ENCODE data around the gene OTUD4. TPM values are rescaled to one million over a fixed set of nuclear protein-coding genes. Genes with fewer than 3 reads are reported as not detected.
"Not testable (repeated sequence)": the region's sequence is repeated elsewhere in the genome, so short reads cannot be mapped to it uniquely, and the experiment has no call there.

OTUD4 gene
- total and polyA plus RNA-seq, 4 experiments from 2014 or later = 10.2 to 61.3 (median 40.4) TPM

- CTCF ChIA-PET (ENCODE audit: partially characterized antibody) = interaction anchor here (1.5 kb wide), 1 partner anchor 403 kb away, joined by 4 read pairs; no protein-coding TSS in a partner anchor
- Histone ChIP-seq H3K9me3 (ENCODE audit: control insufficient read depth in 1 of 2, low read length in 2 of 2) (no peaks in the 10 kb centered on the region), H3K27ac (ENCODE audit: low read depth, low read length) (no peak overlapping the region), H3K27me3 (ENCODE audit: insufficient read depth, low read length) (no peaks in the 10 kb centered on the region), H3K4me1 (ENCODE audit: insufficient read depth, low read length) (no peaks in the 10 kb centered on the region), H3K4me3 (ENCODE audit: low read length in 2 of 2) (no peak overlapping the region), H3K36me3 (ENCODE audit: insufficient read depth, low read length) (peaks cover 28% of the 10 kb centered on the region)
- no peak for DNase-seq
- H3K4me1 Mint-ChIP-seq = peaks cover 0 to 10% (median 3%) of the 10 kb centered on the region in 4 donors
- no peaks in the 10 kb centered on the region for H3K9me3 Mint-ChIP-seq
- no peak overlapping the region for H3K4me3 Mint-ChIP-seq
- H3K36me3 Mint-ChIP-seq = peaks cover 49 to 77% of the 10 kb centered on the region in 2 donors
- POLR2A ChIA-PET (ENCODE audit: partially characterized antibody) = no interaction called here
- H3K27me3 Mint-ChIP-seq = no peaks in the 10 kb centered on the region
- peak overlapping the region in 2 of 7 donors; percentile 34 to 53 for H3K27ac Mint-ChIP-seq
- intact Hi-C loops (cut with micrococcal nuclease) = loop anchor here (2.0 kb wide), 2 partner anchors 455 to 463 kb away; no protein-coding TSS in a partner anchor
These were observed 26.5 kb downstream of the OTUD4 start for GRCh38 chr4:145153904-145154298.

GRCh38 chr4:145153181-145153903 lies 27.0 kb downstream of the OTUD4 start:
- H3K27ac ChIP-seq (ENCODE audit: low read depth, low read length) = no peak overlapping the region
- intact Hi-C loops (cut with micrococcal nuclease) = no loop called here
- no peak overlapping the region for H3K4me3 ChIP-seq (ENCODE audit: low read length in 2 of 2)
- ChIA-PET CTCF (ENCODE audit: partially characterized antibody) (interaction anchor here (0.8 to 2.0 kb wide), 2 partner anchors 8 to 14 kb away, joined by 3 to 6 read pairs; no protein-coding TSS in a partner anchor), POLR2A (ENCODE audit: partially characterized antibody) (no interaction called here)
- no peaks in the 10 kb centered on the region for H3K9me3 ChIP-seq (ENCODE audit: control insufficient read depth in 1 of 2, low read length in 2 of 2)
- no peak for DNase-seq
- Mint-ChIP-seq H3K4me1 (peaks cover 0 to 10% (median 3%) of the 10 kb centered on the region in 4 donors), H3K27me3 (no peaks in the 10 kb centered on the region), H3K36me3 (peaks cover 51 to 76% of the 10 kb centered on the region in 2 donors), H3K27ac (peak overlapping the region in 2 of 7 donors; percentile 26 to 35), H3K9me3 (no peaks in the 10 kb centered on the region), H3K4me3 (no peak overlapping the region)
- H3K36me3 ChIP-seq (ENCODE audit: insufficient read depth, low read length) = peaks cover 32% of the 10 kb centered on the region
- H3K27me3 ChIP-seq (ENCODE audit: insufficient read depth, low read length) = no peaks in the 10 kb centered on the region
- H3K4me1 ChIP-seq (ENCODE audit: insufficient read depth, low read length) = no peaks in the 10 kb centered on the region

- Mint-ChIP-seq H3K9me3 (no peaks in the 10 kb centered on the region), H3K27me3 (no peaks in the 10 kb centered on the region), H3K36me3 (peaks cover 61 to 76% of the 10 kb centered on the region in 2 donors), H3K4me1 (peaks cover 0 to 4% (median 0%) of the 10 kb centered on the region in 4 donors), H3K4me3 (no peak overlapping the region), H3K27ac (peak overlapping the region in 1 of 7 donors; percentile 79)
- Histone ChIP-seq H3K4me1 (ENCODE audit: insufficient read depth, low read length) (no peaks in the 10 kb centered on the region), H3K9me3 (ENCODE audit: control insufficient read depth in 1 of 2, low read length in 2 of 2) (no peaks in the 10 kb centered on the region), H3K36me3 (ENCODE audit: insufficient read depth, low read length) (peaks cover 54% of the 10 kb centered on the region), H3K4me3 (ENCODE audit: low read length in 2 of 2) (no peak overlapping the region), H3K27ac (ENCODE audit: low read depth, low read length) (no peak overlapping the region), H3K27me3 (ENCODE audit: insufficient read depth, low read length) (no peaks in the 10 kb centered on the region)
- POLR2A ChIA-PET (ENCODE audit: partially characterized antibody) = no interaction called here
- CTCF ChIA-PET (ENCODE audit: partially characterized antibody) = no interaction called here
- DNase-seq = no peak
- intact Hi-C loops (cut with micrococcal nuclease) = no loop called here
These were observed 31.4 kb downstream of the OTUD4 start for GRCh38 chr4:145148980-145149379.

- H3K27me3 ChIP-seq (ENCODE audit: insufficient read depth, low read length); POLR2A ChIA-PET (ENCODE audit: partially characterized antibody); H3K9me3 ChIP-seq (ENCODE audit: control insufficient read depth in 1 of 2, low read length in 2 of 2); H3K9me3 Mint-ChIP-seq; H3K27ac ChIP-seq (ENCODE audit: low read depth, low read length); H3K4me3 ChIP-seq (ENCODE audit: low read length in 2 of 2); intact Hi-C loops (cut with micrococcal nuclease); H3K27me3 Mint-ChIP-seq; CTCF ChIA-PET (ENCODE audit: partially characterized antibody): not testable (repeated sequence)
- peaks cover 21 to 57% (median 35%) of the 10 kb centered on the region in 4 donors for H3K4me1 Mint-ChIP-seq
- H3K36me3 ChIP-seq (ENCODE audit: insufficient read depth, low read length) = peaks cover 32% of the 10 kb centered on the region
- peak overlapping the region in 5 of 8 donors; percentile 30 to 81 (median 69) for H3K4me3 Mint-ChIP-seq
- peaks cover 21% of the 10 kb centered on the region for H3K4me1 ChIP-seq (ENCODE audit: insufficient read depth, low read length)
- peaks cover 35 to 45% of the 10 kb centered on the region in 2 donors for H3K36me3 Mint-ChIP-seq
- DNase-seq = peak in 3 of 5 donors; percentile 11 to 16 (median 11)
- peak overlapping the region in 6 of 7 donors; percentile 5 to 80 (median 73) for H3K27ac Mint-ChIP-seq
These were observed 44.2 kb downstream of the OTUD4 start for GRCh38 chr4:145136219-145136618.

GRCh38 chr4:145132511-145133098 lies 47.8 kb downstream of the OTUD4 start:
- H3K9me3 Mint-ChIP-seq = no peaks in the 10 kb centered on the region
- intact Hi-C loops (cut with micrococcal nuclease) = loop anchor here (5.0 kb wide), 1 partner anchor 45 kb away; no protein-coding TSS in a partner anchor
- H3K4me3 Mint-ChIP-seq = peak overlapping the region in 2 of 8 donors; percentile 0 to 2
- ChIA-PET CTCF (ENCODE audit: partially characterized antibody) (interaction anchor here (1.5 kb wide), 1 partner anchor 45 kb away, joined by 4 read pairs; no protein-coding TSS in a partner anchor), POLR2A (ENCODE audit: partially characterized antibody) (no interaction called here)
- H3K36me3 Mint-ChIP-seq = peaks cover 21 to 37% of the 10 kb centered on the region in 2 donors
- H3K27ac Mint-ChIP-seq = peak overlapping the region; percentile 54 to 91 (median 89)
- H3K36me3 ChIP-seq (ENCODE audit: insufficient read depth, low read length) = peaks cover 2% of the 10 kb centered on the region
- H3K4me1 ChIP-seq (ENCODE audit: insufficient read depth, low read length) = peaks cover 29% of the 10 kb centered on the region
- no peak overlapping the region for H3K4me3 ChIP-seq (ENCODE audit: low read length in 2 of 2)
- no peak overlapping the region for H3K27ac ChIP-seq (ENCODE audit: low read depth, low read length)
- no peaks in the 10 kb centered on the region for H3K27me3 Mint-ChIP-seq
- H3K9me3 ChIP-seq (ENCODE audit: control insufficient read depth in 1 of 2, low read length in 2 of 2) = no peaks in the 10 kb centered on the region
- no peak for DNase-seq
- H3K27me3 ChIP-seq (ENCODE audit: insufficient read depth, low read length) = no peaks in the 10 kb centered on the region
- peaks cover 32 to 67% (median 45%) of the 10 kb centered on the region in 4 donors for H3K4me1 Mint-ChIP-seq

DNA sequence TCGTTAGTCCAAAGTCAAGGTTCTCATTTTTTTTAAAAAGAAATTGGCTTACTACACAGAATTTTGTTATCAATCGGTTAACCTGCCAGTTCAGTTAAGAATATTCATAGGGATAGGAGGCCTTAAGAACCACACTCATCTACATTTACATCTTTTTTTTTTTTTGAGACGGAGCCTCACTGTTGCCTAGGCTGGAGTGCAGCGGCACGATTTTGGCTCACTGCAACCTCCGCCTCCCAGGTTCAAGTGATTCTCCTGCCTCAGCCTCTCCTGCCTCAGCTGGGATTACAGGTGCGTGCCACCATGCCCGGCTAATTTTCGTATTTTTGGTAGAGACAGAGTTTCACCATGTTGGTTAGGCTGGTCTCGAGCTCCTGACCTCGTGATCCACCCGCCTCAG lies 48.5 kb downstream of the OTUD4 start:
- peaks cover 29% of the 10 kb centered on the region for H3K4me1 ChIP-seq (ENCODE audit: insufficient read depth, low read length)
- Mint-ChIP-seq H3K4me1 (peaks cover 31 to 63% (median 42%) of the 10 kb centered on the region in 4 donors), H3K36me3 (peaks cover 22 to 37% of the 10 kb centered on the region in 2 donors), H3K27ac (peak overlapping the region in 5 of 7 donors; percentile 37 to 91 (median 65)), H3K27me3 (no peaks in the 10 kb centered on the region), H3K4me3 (no peak overlapping the region), H3K9me3 (no peaks in the 10 kb centered on the region)
- no peaks in the 10 kb centered on the region for H3K27me3 ChIP-seq (ENCODE audit: insufficient read depth, low read length)
- no peaks in the 10 kb centered on the region for H3K9me3 ChIP-seq (ENCODE audit: control insufficient read depth in 1 of 2, low read length in 2 of 2)
- intact Hi-C loops (cut with micrococcal nuclease) = loop anchor here (5.0 kb wide), 1 partner anchor 45 kb away; no protein-coding TSS in a partner anchor
- H3K27ac ChIP-seq (ENCODE audit: low read depth, low read length) = no peak overlapping the region
- no peak for DNase-seq
- ChIA-PET POLR2A (ENCODE audit: partially characterized antibody) (no interaction called here), CTCF (ENCODE audit: partially characterized antibody) (interaction anchor here (1.5 kb wide), 1 partner anchor 46 kb away, joined by 4 read pairs; no protein-coding TSS in a partner anchor)
- no peaks in the 10 kb centered on the region for H3K36me3 ChIP-seq (ENCODE audit: insufficient read depth, low read length)
- H3K4me3 ChIP-seq (ENCODE audit: low read length in 2 of 2) = no peak overlapping the region

DNA sequence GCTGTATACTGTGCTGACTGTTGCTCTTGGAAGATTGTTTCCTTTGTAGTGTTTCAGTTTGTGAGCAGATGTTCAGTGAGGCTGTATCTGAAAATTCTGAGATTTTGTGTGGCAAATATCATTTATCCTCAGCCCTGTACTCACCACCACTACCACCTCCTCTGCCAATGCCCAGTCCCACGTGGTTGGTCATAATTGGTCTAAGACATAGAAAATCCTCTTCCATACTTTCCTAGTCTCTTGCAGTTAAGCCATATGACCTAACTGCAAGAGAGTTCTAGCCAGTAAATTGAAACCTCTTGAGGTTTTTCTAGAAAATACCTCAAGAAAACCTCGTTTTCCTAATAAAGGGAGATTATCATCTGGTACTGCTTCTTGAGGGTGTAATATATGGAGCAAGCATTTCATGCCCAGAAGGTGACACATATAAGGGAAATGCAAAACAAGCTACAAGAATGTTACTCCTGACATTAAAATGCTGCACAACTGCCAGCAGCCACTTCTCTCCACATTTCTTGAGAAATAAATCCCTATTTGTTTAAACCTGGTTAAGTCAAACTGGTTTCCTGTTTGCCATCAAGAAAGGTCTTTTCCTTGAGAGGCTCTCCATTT lies 49.5 kb downstream of the OTUD4 start:
- ChIA-PET CTCF (ENCODE audit: partially characterized antibody) (no interaction called here), POLR2A (ENCODE audit: partially characterized antibody) (no interaction called here)
- intact Hi-C loops (cut with micrococcal nuclease) = loop anchor here (5.0 kb wide), 1 partner anchor 46 kb away; no protein-coding TSS in a partner anchor
- Mint-ChIP-seq H3K27ac (peak overlapping the region; percentile 30 to 80 (median 74)), H3K36me3 (peaks cover 27 to 47% of the 10 kb centered on the region in 2 donors), H3K4me1 (peaks cover 33 to 62% (median 46%) of the 10 kb centered on the region in 4 donors), H3K4me3 (no peak overlapping the region), H3K9me3 (no peaks in the 10 kb centered on the region), H3K27me3 (no peaks in the 10 kb centered on the region)
- H3K27ac ChIP-seq (ENCODE audit: low read depth, low read length) = no peak overlapping the region
- H3K36me3 ChIP-seq (ENCODE audit: insufficient read depth, low read length) = peaks cover 5% of the 10 kb centered on the region
- no peaks in the 10 kb centered on the region for H3K27me3 ChIP-seq (ENCODE audit: insufficient read depth, low read length)
- peaks cover 36% of the 10 kb centered on the region for H3K4me1 ChIP-seq (ENCODE audit: insufficient read depth, low read length)
- H3K4me3 ChIP-seq (ENCODE audit: low read length in 2 of 2) = no peak overlapping the region
- no peaks in the 10 kb centered on the region for H3K9me3 ChIP-seq (ENCODE audit: control insufficient read depth in 1 of 2, low read length in 2 of 2)
- DNase-seq = no peak
